Activated CD8-positive, alpha-beta memory T cell treated with anti-CD3 and anti-CD28 coated beads, Interleukin-2, amount 50 U/mL, for 1 hour (primary cell): Measurements from ENCODE around the gene MPRIP.

Experiments used
- DNase-seq: peaks from one replicate; pipeline ENCODE4 v3.0.0-alpha.2; 2020; ENCODE audit errors: extremely low read depth

The MPRIP gene

DNA sequence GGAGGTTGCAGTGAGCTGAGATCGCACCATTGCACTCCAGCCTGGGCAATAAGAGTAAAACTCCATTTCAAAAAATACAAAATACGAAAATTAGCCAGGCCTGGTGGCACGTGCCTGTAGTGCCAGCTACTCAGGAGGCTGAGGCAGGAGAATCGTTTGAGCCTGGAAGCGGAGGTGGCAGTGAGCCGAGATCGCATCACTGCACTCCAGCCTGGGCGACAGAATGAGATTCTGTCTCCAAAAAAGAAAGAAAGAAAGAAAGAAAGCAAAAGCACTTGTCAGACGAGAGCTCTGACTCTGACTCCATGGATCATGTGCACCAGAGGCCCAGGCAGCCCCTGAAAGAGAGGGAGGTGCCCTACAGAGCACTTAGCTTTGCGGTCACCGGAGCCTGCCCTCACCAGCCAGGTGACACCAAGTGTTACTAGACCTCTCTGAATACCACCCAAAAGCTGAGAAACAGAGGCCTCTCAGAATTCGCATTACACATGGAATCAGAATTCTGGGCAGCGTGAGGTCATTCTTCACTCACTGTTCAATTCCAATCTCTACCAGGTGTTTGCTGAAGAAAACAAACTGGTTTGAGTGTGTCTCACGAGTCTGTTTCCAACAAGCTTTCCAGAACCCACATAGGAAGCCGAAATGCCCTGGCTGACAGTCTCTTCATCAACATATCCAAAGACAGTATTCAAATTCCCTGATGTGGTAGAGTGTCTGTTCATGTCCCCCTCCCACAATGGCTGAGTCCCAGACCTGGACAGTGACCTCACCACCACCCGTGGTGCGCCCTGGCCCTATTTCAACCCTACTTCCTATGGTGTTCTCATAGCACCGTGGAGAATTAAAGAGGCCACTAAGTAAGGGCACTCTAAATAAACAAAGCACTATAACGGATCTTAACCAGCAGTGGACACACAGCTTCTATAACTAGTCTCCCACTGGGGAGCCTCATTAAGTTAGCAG lies 193.2 kb downstream of the MPRIP start:
- DNase-seq: no peak

DNA sequence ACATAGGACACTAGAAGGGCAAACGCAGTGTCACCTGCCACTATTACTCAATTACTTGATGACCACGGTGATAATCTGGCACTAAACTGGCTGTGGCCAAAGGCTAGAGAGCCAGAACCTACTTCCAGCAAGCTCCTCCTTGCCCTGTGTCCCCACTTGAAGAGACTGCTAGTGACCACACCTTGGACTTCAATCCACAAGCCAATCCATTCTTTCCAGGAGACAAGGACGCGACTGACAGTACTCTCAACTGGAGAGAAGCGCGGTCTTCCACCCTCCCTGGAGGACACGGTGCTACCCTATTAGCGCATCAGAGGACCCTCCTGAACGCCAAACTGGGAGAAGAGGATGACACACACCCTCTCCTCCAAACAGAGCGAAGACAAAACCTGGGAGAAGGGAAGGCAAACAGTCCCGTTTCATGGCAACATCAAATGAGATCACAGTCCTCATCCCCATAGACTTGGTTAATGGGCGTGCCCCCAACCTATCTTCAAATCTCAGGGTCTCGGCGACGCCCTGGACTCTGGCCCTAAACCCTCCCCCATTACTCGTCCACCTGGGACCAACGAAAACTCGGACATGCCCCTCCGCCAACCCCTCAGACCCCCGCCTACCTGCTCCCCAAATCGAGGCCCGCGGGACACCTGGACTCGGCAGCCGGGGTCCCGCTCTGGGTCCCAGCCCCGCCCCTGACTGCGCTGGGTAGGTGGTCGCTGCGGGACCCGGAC lies 194.2 kb downstream of the MPRIP start:
- no peak for DNase-seq

DNA sequence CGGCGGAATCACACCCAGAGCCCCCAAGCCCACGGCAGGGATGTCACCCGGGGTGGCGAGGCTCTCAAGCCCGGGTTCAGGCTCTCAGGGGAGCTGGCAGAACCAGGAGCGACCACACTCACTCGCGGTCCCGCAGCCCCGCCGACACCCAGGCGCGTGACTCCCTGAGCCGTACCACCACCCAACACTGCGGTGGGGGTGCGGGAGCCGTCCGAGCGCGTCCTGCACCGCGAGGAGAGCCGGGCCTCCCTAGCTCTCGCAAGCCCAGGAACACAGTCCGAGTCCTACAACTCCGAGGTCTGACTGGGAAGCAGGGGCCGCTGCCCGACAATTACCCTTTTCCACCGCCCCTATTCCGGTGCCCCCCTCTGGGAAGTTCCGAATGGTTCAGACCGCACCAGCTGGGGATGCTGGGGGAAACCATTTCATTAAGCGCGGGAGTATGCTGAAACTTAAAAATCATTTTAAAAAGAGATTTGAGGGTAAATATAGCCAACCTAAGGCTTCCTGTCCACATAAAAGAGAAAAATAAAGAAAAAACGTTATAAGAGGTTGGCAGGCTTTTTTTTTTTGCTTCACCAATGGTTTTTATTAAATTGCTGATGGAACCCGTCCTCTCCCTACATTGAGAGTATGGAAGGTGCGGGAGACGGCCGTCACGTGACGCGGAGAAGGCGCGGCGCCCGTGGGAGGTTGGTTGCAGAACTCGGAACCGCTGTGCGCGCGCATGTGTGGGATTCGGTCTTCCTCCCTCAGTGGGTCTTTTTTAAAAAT lies 195.0 kb downstream of the MPRIP start, which contains the start of gene FLCN:
TSS of gene FLCN (minus strand) at position 143 of the 774 bp plus-strand sequence. CDS start 9,031 bp downstream, outside the sequence.
- peak; percentile 61 for DNase-seq

DNA sequence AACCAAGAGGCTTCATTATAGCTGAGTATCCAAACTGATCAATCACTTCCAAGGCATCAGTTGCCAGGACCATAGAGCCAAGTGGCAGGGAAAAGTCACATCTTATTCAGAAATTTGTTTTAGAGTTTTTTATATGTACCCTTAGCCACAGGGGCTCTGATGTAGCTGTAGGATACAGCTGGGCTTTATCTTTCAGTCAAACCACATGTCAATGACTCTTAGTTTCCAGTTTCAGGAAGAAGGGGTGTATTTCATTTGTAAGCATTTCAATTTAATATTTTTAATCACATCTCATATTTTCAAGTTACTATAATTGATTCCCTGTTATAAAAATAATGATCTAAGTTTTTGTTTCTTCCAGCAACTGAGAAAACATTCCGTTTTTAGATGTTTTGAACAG lies 197.6 kb downstream of the MPRIP start:
- DNase-seq: no peak

DNA sequence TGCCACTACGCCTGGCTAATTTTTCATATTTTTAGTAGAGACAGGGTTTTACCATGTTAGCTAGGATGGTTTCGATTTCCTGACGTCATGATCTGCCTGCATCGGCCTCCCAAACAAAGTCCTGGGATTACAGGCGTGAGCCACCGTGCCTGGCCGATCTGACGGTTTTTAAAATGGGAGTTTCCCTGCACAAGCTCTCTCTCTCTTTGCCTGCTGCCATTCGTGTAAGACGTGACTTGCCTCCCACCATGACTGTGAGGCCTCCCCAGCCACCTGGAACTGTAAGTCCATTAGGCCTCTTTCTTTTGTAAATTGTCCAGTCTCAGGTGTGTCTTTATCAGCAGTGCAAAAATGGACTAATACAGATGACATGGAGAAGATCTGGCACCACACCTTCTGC lies 199.4 kb downstream of the MPRIP start:
- no peak for DNase-seq

DNA sequence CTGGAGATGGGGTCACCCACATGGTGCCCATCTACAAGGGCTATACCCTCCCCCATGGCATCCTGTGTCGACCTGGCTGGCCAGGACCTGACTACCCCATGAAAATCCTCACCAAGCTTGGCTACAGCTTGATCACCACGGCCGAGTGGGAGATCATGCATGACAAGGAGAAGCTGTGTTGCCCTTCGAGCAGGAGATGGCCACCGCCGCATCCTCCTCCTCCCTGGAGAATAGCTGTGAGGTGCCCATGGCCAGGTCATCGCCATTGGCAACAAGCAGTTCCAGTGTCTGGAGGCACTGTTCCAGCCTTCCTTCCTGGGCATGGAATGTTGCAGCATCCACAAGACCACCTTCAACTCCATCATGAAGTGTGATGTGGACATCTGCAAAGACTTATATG lies 200.0 kb downstream of the MPRIP start:
- DNase-seq: no peak
